K562 (cell line): ENCODE data around the gene NTSR1. TPM values are rescaled to one million over a fixed set of nuclear protein-coding genes. Genes with fewer than 3 reads are reported as not detected.

Source experiments
- ATAC-seq: fragments of 200-7000 bp; cut with Tn5 transposase; 3 replicates; pipeline ENCODE4 v1.9.1; 2020; ENCODE audit warnings: moderate library complexity
- BruUV-seq: library from RNA; stranded (reverse); fragments of 400-500 nt; replicated peaks from 2 replicates; lab custom pipeline; 2021; lab: Mats Ljungman, UMichigan
- CTCF ChIA-PET: fragments of 300-600 bp; formaldehyde crosslinking; extraction: SDS; loops from one replicate; lab custom pipeline; 2021; ENCODE audit warnings: low intra/inter-chr PET ratio; lab: Yijun Ruan, JAX
- POLR2A ChIA-PET: fragments of 300-600, 350-650 bp; sonication (Branson Sonifier 250); formaldehyde crosslinking; extraction: SDS; loops from one replicate; lab custom pipeline; 2021; ENCODE audit warnings: antibody characterized with exemption, inconsistent platforms; lab: Yijun Ruan, JAX
- DNase-seq, 4 experiments: peaks; one replicate each; pipeline versions ENCODE4 v3.0.0 to v3.0.0-alpha.2; 2011 to 2018; ENCODE audit warnings: low spot score in 3 of 4, mixed read lengths in 3 of 4; ENCODE audit errors: extremely low read depth in 1 of 4
- FAIRE-seq: peaks from 2 replicates; lab custom pipeline; 2011; peaks lifted over from hg19 to GRCh38; lab: Jason Lieb, UNC
- H2AFZ ChIP-seq: 2 replicates; pipeline ENCODE4 v1.6.0; 2011; ENCODE audit warnings: low read depth, low read length, control low read depth, inconsistent platforms
- H3K27ac ChIP-seq: fragments of 200-600 bp; 3 replicates; pipeline ENCODE4 v1.8.0; 2011; ENCODE audit warnings: low read depth, mild to moderate bottlenecking, control low read depth, inconsistent platforms, low read length, moderate library complexity, mixed read lengths; ENCODE audit errors: extremely low read depth
- H3K27me3 ChIP-seq, 2 experiments: fragments of 300-600 bp in 1 of 2; 2 replicates in 1 of 2; 3 replicates in 1 of 2; pipeline versions ENCODE4 v1.6.0 to v1.8.0; 2011; ENCODE audit warnings: inconsistent platforms in 2 of 2, low read length in 2 of 2, mild to moderate bottlenecking in 1 of 2, mixed read lengths in 1 of 2, moderate library complexity in 1 of 2; ENCODE audit not compliant: control insufficient read depth in 2 of 2, insufficient read depth in 2 of 2
- H3K36me3 ChIP-seq: fragments of 300-600 bp; 3 replicates; pipeline ENCODE4 v1.8.0; 2011; ENCODE audit warnings: mild to moderate bottlenecking, low read length, inconsistent platforms; ENCODE audit not compliant: control insufficient read depth, insufficient read depth
- H3K4me1 ChIP-seq, 2 experiments: fragments of 200-600 bp in 1 of 2; replicated peaks in 1 of 2; 2 replicates in 1 of 2; 3 replicates in 1 of 2; pipeline versions ENCODE4 v1.5.1 to v1.8.0; 2011; ENCODE audit warnings: inconsistent platforms in 2 of 2, low read length in 2 of 2, mild to moderate bottlenecking in 1 of 2, mixed read lengths in 1 of 2, moderate library complexity in 1 of 2; ENCODE audit not compliant: control insufficient read depth in 2 of 2, insufficient read depth in 2 of 2
- H3K4me2 ChIP-seq: 2 replicates; pipeline ENCODE4 v1.6.1; 2011; ENCODE audit warnings: low read length, control low read depth, inconsistent platforms, mixed read lengths; ENCODE audit not compliant: insufficient read depth
- H3K4me3 ChIP-seq: fragments of 200-600 bp; sonication (generic), shearing (Covaris generic); 2 replicates; pipeline ENCODE4 v1.5.1; 2016; ENCODE audit warnings: control low read depth, inconsistent platforms
- H3K79me2 ChIP-seq: fragments of 200-600 bp; 3 replicates; pipeline ENCODE4 v1.8.0; 2011; ENCODE audit warnings: low read length, inconsistent platforms; ENCODE audit not compliant: control insufficient read depth, insufficient read depth
- H3K9ac ChIP-seq, 2 experiments: 2 replicates each; pipeline versions ENCODE4 v1.6.0 to v1.6.1; 2011; ENCODE audit warnings: low read depth in 2 of 2, low read length in 2 of 2, control low read depth in 1 of 2, inconsistent platforms in 1 of 2, mild to moderate bottlenecking in 1 of 2, mixed read lengths in 1 of 2; ENCODE audit not compliant: insufficient read depth in 1 of 2
- H3K9me1 ChIP-seq: one replicate; pipeline ENCODE4 v1.6.0; 2011; ENCODE audit warnings: inconsistent platforms, mild to moderate bottlenecking, low read length, moderate library complexity; ENCODE audit not compliant: control insufficient read depth, insufficient read depth
- H3K9me3 ChIP-seq: replicated peaks from 2 replicates; pipeline ENCODE4 v1.5.1; 2011; ENCODE audit warnings: low read depth, low read length, inconsistent platforms; ENCODE audit not compliant: control insufficient read depth, insufficient read depth
- H4K20me1 ChIP-seq: replicated peaks from 2 replicates; pipeline ENCODE4 v1.6.1; 2011; ENCODE audit warnings: low read length, inconsistent platforms, mixed read lengths; ENCODE audit not compliant: control insufficient read depth, insufficient read depth
- HIVEP1 ChIP-seq: fragments of 250-450 bp; sonication (Bioruptor Pico); IDR thresholded peaks from 2 replicates; pipeline ENCODE4 v1.4.0; 2020; ENCODE audit warnings: mild to moderate bottlenecking
- ILK ChIP-seq: fragments of 450-650 bp; IDR thresholded peaks from 2 replicates; pipeline ENCODE4 v1.6.1; 2016; ENCODE audit warnings: missing genetic modification characterization, low read depth, mild to moderate bottlenecking, missing compliant biosample characterization, moderate library complexity, borderline replicate concordance
- NCOA2 ChIP-seq, 2 experiments: fragments of 450-650 bp; IDR thresholded peaks; 2 replicates each; pipeline ENCODE4 v1.6.1; 2018; ENCODE audit warnings: mild to moderate bottlenecking in 2 of 2, moderate library complexity in 1 of 2; ENCODE audit not compliant: partially characterized antibody in 2 of 2
- NFRKB ChIP-seq: fragments of 450-650 bp; IDR thresholded peaks from 2 replicates; pipeline ENCODE4 v1.6.1; 2016; ENCODE audit warnings: low read depth
- POLR2A ChIP-seq: fragments of 450-650 bp; conservative IDR thresholded peaks from 2 replicates; pipeline ENCODE4 v1.6.1; 2016
- POLR2G ChIP-seq: fragments of 200-400 bp; formaldehyde crosslinking; IDR thresholded peaks from 2 replicates; pipeline ENCODE4 v1.6.1; 2017; ENCODE audit warnings: low read depth, mild to moderate bottlenecking, antibody characterized with exemption, low read length, moderate library complexity
- RBFOX2 ChIP-seq: fragments of 200-400 bp; formaldehyde crosslinking; IDR thresholded peaks from 2 replicates; pipeline ENCODE4 v1.6.1; 2017; ENCODE audit warnings: low read depth, mild to moderate bottlenecking, low read length, moderate library complexity
- SMARCA4 ChIP-seq: fragments of 450-650 bp; IDR thresholded peaks from 2 replicates; pipeline ENCODE4 v1.6.1; 2016
- SUPT5H ChIP-seq: fragments of 450-650 bp; IDR thresholded peaks from 2 replicates; pipeline ENCODE4 v1.6.1; 2016
- ZNF23 ChIP-seq: fragments of 250-450 bp; sonication (Bioruptor Pico); IDR thresholded peaks from 2 replicates; pipeline ENCODE4 v1.4.0; 2020; ENCODE audit warnings: mild to moderate bottlenecking
- ZNF740 ChIP-seq, 3 experiments: fragments of 200-800 bp in 1 of 3; sonication (Bioruptor generic) in 1 of 3; sonication (generic) in 1 of 3; formaldehyde crosslinking in 1 of 3; IDR thresholded peaks; 2 replicates each; pipeline versions ENCODE4 v1.6.1 to v1.8.0; 2016 to 2022; ENCODE audit warnings: mild to moderate bottlenecking in 2 of 3, missing compliant biosample characterization in 2 of 3, missing genetic modification characterization in 2 of 3, missing genetic modification reagents in 1 of 3
- WGBS: fragments of 100-300 bp; shearing (Covaris generic); methylation state at CpG from one replicate; pipeline ENCODE4 v1.1.6; 2016; ENCODE audit warnings: low coverage, mixed read lengths; ENCODE audit not compliant: insufficient coverage; ENCODE audit errors: missing lambda C conversion rate; 5-methylcytosine and 5-hydroxymethylcytosine counted together
- in situ Hi-C: fragments of 300-500 bp; cut with MboI; formaldehyde crosslinking; loops from 4 replicates; pipeline ENCODE4 v1.15.0; 2018; ENCODE audit warnings: inconsistent platforms, mixed read lengths
- intact Hi-C: fragments of 100-400 bp; cut with micrococcal nuclease; formaldehyde crosslinking; loops from 2 replicates; pipeline ENCODE4 v1.14.2; 2022
- polyA plus RNA-seq, 8 experiments: library from polyadenylated mRNA; depleted of rRNA in 4 of 8; stranded (reverse) in 5 of 8; unstranded in 3 of 8; fragments of >200 nt; fragmentation: Nextera tagmentation in 2 of 8; fragmentation: Illumina TruSeq in 1 of 8; extraction: Ambion mirVana in 2 of 8; extraction: Trizol in 1 of 8; gene quantifications; 2 replicates each; pipeline versions ENCODE4 v1.2.1 to v1.2.3, GENCODE V29; 2011 to 2014; ENCODE audit warnings: inconsistent platforms in 1 of 8, missing spikeins in 1 of 8
- total RNA-seq, 7 experiments: library from RNA; depleted of rRNA in 6 of 7; stranded (reverse); fragments of >200 nt in 6 of 7; fragmentation: Illumina TruSeq in 2 of 7; extraction: Trizol in 2 of 7; gene quantifications; 2 replicates each; pipeline versions ENCODE4 v1.2.1 to v1.2.3, GENCODE V29; 2011 to 2021; ENCODE audit warnings: low replicate concordance in 1 of 7

Gene NTSR1
- total and polyA plus RNA-seq, 9 of the 15 experiments (the other 6 are each of a cell fraction or from before 2014, with no cell fraction given) = 0.04 to 0.40 (median 0.13) TPM; not detected in 3

- intact Hi-C loops = no loop called here
- no peak for FAIRE-seq
Measured at GRCh38 chr20:62800314-62801259, 92.0 kb downstream of the NTSR1 start.

More at GRCh38 chr20:62800314-62801259, 92.0 kb downstream of the NTSR1 start:
- H4K20me1 ChIP-seq = no peaks in the 10 kb centered on the region
- 90% methylated on average over 26 of the region's 26 CpGs for WGBS
- 0 out of 2 replicates have a peak, but pooled peaks have one; percentile 27 for TF ChIP-seq POLR2A
- no peak for TF ChIP-seq SMARCA4
- no peak for TF ChIP-seq NFRKB
- 0 out of 2 replicates have a peak, but pooled peaks have one; percentile 39 for TF ChIP-seq SUPT5H
- no peak for TF ChIP-seq ZNF23 (CRISPR knock-in tag)
- no peak for TF ChIP-seq ZNF740 (CRISPR knock-in tag; IDR thresholded peaks at IDR 0.05)
- no peak for TF ChIP-seq ZNF740 (tag; IDR thresholded peaks at IDR 0.05)
- TF ChIP-seq POLR2G = peak; percentile 43; the same call in 1 of the 2 replicates
- no peak for TF ChIP-seq HIVEP1 (CRISPR knock-in tag)
- TF ChIP-seq RBFOX2 = no peak; the same call in 1 of the 2 replicates
- no peak for TF ChIP-seq NCOA2 (IDR thresholded peaks at IDR 0.05; ENCODE audit: partially characterized antibody in 2 of 2)
- no peak for TF ChIP-seq ILK
- H3K27me3 ChIP-seq = no peaks in the 10 kb centered on the region
- no TSS peak for BruUV-seq
- CTCF ChIA-PET = no interaction called here
- no peaks in the 10 kb centered on the region for H3K9me3 ChIP-seq
- no peaks in the 10 kb centered on the region for H3K9me1 ChIP-seq
- H3K9ac ChIP-seq = peak overlapping the region in 1 of 2 experiments; percentile 40; a peak in 1 of 4 replicates
- H3K27ac ChIP-seq = no peak overlapping the region
- in situ Hi-C loops = loop anchor here (10.0 kb wide), 1 partner anchor 306 kb away; no protein-coding TSS in a partner anchor
- peaks cover 10 to 48% of the 10 kb centered on the region in 2 experiments; a peak in 4 of 5 replicates for H3K4me1 ChIP-seq
- no peak overlapping the region for H3K4me3 ChIP-seq
- POLR2A ChIA-PET = no interaction called here
- peaks cover 20% of the 10 kb centered on the region for H3K79me2 ChIP-seq
- H3K4me2 ChIP-seq = no peak overlapping the region
- no peak overlapping the region for H2AFZ ChIP-seq
- H3K36me3 ChIP-seq = peaks cover 39% of the 10 kb centered on the region; the same call in 2 of the 3 replicates
- DNase-seq (no peak), ATAC-seq (no peak)
